Neural cell (in vitro differentiated cells): ENCODE measurements around the gene HHIPL1. TPM values are rescaled to one million over a fixed set of nuclear protein-coding genes. Genes with fewer than 3 reads are reported as not detected.

Experiments used
- H2AFZ ChIP-seq: fragments of 200-600, 300-800 bp; sonication (generic), shearing (Covaris generic); 2 replicates; pipeline ENCODE4 v1.6.0; 2014; ENCODE audit warnings: low read depth, mild to moderate bottlenecking, antibody characterized with exemption, low read length, moderate library complexity
- H3F3A ChIP-seq: fragments of 200-600 bp; shearing (Covaris generic); 2 replicates; pipeline ENCODE4 v1.6.1; 2016; ENCODE audit warnings: mild to moderate bottlenecking, moderate library complexity, mixed read lengths, antibody characterized with exemption, low read length; ENCODE audit not compliant: insufficient read depth, poor library complexity, severe bottlenecking
- H3K27ac ChIP-seq: fragments of 200-600, 300-800 bp; sonication (generic), shearing (Covaris generic); 2 replicates; pipeline ENCODE4 v1.5.1; 2014; ENCODE audit warnings: mild to moderate bottlenecking, low read length, moderate library complexity
- H3K27me3 ChIP-seq: fragments of 300-800, 200-600 bp; sonication (generic), shearing (Covaris generic); 2 replicates; pipeline ENCODE4 v1.6.0; 2014; ENCODE audit warnings: mild to moderate bottlenecking, low read depth, low read length, moderate library complexity; ENCODE audit not compliant: insufficient read depth
- H3K36me3 ChIP-seq: fragments of 300-800, 200-600 bp; sonication (generic), shearing (Covaris generic); 2 replicates; pipeline ENCODE4 v1.5.1; 2014; ENCODE audit warnings: mild to moderate bottlenecking, antibody characterized with exemption, low read length, moderate library complexity; ENCODE audit not compliant: insufficient read depth
- H3K4me2 ChIP-seq: fragments of 300-800, 200-600 bp; sonication (generic), shearing (Covaris generic); 2 replicates; pipeline ENCODE4 v1.6.0; 2014; ENCODE audit warnings: mild to moderate bottlenecking, low read length
- H3K4me3 ChIP-seq: fragments of 300-800, 200-600 bp; sonication (generic), shearing (Covaris generic); 2 replicates; pipeline ENCODE4 v1.5.1; 2014; ENCODE audit warnings: mild to moderate bottlenecking, low read length, moderate library complexity
- H3K79me2 ChIP-seq: fragments of 200-600 bp; shearing (Covaris generic); replicated peaks from 2 replicates; pipeline ENCODE4 v1.6.0; 2014; ENCODE audit warnings: mild to moderate bottlenecking, low read length, moderate library complexity; ENCODE audit not compliant: insufficient read depth
- H3K9ac ChIP-seq: fragments of 300-800, 200-600 bp; sonication (generic), shearing (Covaris generic); 2 replicates; pipeline ENCODE4 v1.6.1; 2016; ENCODE audit warnings: mild to moderate bottlenecking, low read length, mixed read lengths
- H3K9me2 ChIP-seq: fragments of 200-600 bp; shearing (Covaris generic); 2 replicates; pipeline ENCODE4 v1.6.1; 2016; ENCODE audit warnings: mild to moderate bottlenecking, low read length, mixed read lengths; ENCODE audit not compliant: insufficient read depth
- H3K9me3 ChIP-seq: fragments of 200-600, 300-800 bp; sonication (generic), shearing (Covaris generic); 2 replicates; pipeline ENCODE4 v1.6.1; 2016; ENCODE audit warnings: mild to moderate bottlenecking, mixed run types, low read length, moderate library complexity, mixed read lengths
- H4K20me1 ChIP-seq: fragments of 200-600 bp; shearing (Covaris generic); 2 replicates; pipeline ENCODE4 v1.6.1; 2016; ENCODE audit warnings: mild to moderate bottlenecking, mixed run types; ENCODE audit not compliant: insufficient read depth
- CTCF ChIP-seq: fragments of 450-650 bp; IDR thresholded peaks from 2 replicates; pipeline ENCODE4 v1.5.1; 2014; ENCODE audit warnings: antibody characterized with exemption, mild to moderate bottlenecking, moderate library complexity; ENCODE audit not compliant: poor library complexity, severe bottlenecking
- EP300 ChIP-seq: fragments of 450-650 bp; conservative IDR thresholded peaks from 2 replicates; pipeline ENCODE4 v1.6.1; 2014; ENCODE audit warnings: antibody characterized with exemption, mild to moderate bottlenecking, moderate library complexity; ENCODE audit not compliant: poor library complexity, severe bottlenecking
- EZH2 ChIP-seq: fragments of 200-600, 300-800 bp; shearing (Covaris generic), sonication (generic); IDR thresholded peaks from 2 replicates; pipeline ENCODE4 v1.6.1; 2014; ENCODE audit warnings: antibody characterized with exemption, low read length, borderline replicate concordance, mild to moderate bottlenecking; ENCODE audit not compliant: insufficient read depth, poor library complexity, severe bottlenecking
- MXI1 ChIP-seq: fragments of 450-650 bp; conservative IDR thresholded peaks from 2 replicates; pipeline ENCODE4 v1.6.1; 2014; ENCODE audit warnings: antibody characterized with exemption, mild to moderate bottlenecking; ENCODE audit not compliant: poor library complexity, severe bottlenecking
- POLR2AphosphoS5 ChIP-seq: IDR thresholded peaks from 2 replicates; pipeline ENCODE4 v1.6.1; 2012
- RAD21 ChIP-seq: fragments of 450-650 bp; conservative IDR thresholded peaks from 2 replicates; pipeline ENCODE4 v1.6.1; 2014; ENCODE audit warnings: antibody characterized with exemption, mild to moderate bottlenecking, moderate library complexity
- SMC3 ChIP-seq: fragments of 450-650 bp; conservative IDR thresholded peaks from 2 replicates; pipeline ENCODE4 v1.6.1; 2014; ENCODE audit warnings: antibody characterized with exemption, mild to moderate bottlenecking, moderate library complexity; ENCODE audit not compliant: poor library complexity
- TAF1 ChIP-seq: IDR thresholded peaks from 2 replicates; pipeline ENCODE4 v1.6.1; 2012; ENCODE audit warnings: low read depth
- polyA plus RNA-seq: library from polyadenylated mRNA; depleted of rRNA; stranded (reverse); fragments of >200 nt; gene quantifications from 2 replicates; pipeline ENCODE4 v1.2.3, GENCODE V29; 2014
- TF ChIP-seq, protein P1 (sequence below): IDR thresholded peaks from 2 replicates; pipeline ENCODE4 v1.6.1; 2012; ENCODE audit warnings: borderline replicate concordance

Gene HHIPL1
- polyA plus RNA-seq, 1 donor from 2014 or later = 0.47 TPM

GRCh38 chr14:99625476-99625875 is 19.5 kb upstream of the HHIPL1 start:
- H3K27me3 ChIP-seq = no peaks in the 10 kb centered on the region
- no peaks in the 10 kb centered on the region for H3K79me2 ChIP-seq
- H3K27ac ChIP-seq = no peak overlapping the region
- no peak for TF ChIP-seq RAD21
- H3K9me3 ChIP-seq = no peaks in the 10 kb centered on the region
- H2AFZ ChIP-seq = no peak overlapping the region
- no peaks in the 10 kb centered on the region for H3K9me2 ChIP-seq
- H3K4me2 ChIP-seq = no peak overlapping the region
- no peaks in the 10 kb centered on the region for H3F3A ChIP-seq
- no peak overlapping the region for H3K9ac ChIP-seq
- H3K4me3 ChIP-seq = no peak overlapping the region
- H3K36me3 ChIP-seq = no peaks in the 10 kb centered on the region
- H4K20me1 ChIP-seq = no peaks in the 10 kb centered on the region

GRCh38 chr14:99626041-99626648 is 18.8 kb upstream of the HHIPL1 start:
- Histone ChIP-seq H3F3A (no peaks in the 10 kb centered on the region), H3K79me2 (no peaks in the 10 kb centered on the region), H3K36me3 (no peaks in the 10 kb centered on the region), H3K9me2 (no peaks in the 10 kb centered on the region), H3K4me2 (no peak overlapping the region), H3K4me3 (no peak overlapping the region), H2AFZ (no peak overlapping the region), H4K20me1 (no peaks in the 10 kb centered on the region), H3K9me3 (no peaks in the 10 kb centered on the region), H3K27me3 (no peaks in the 10 kb centered on the region), H3K27ac (no peak overlapping the region), H3K9ac (no peak overlapping the region)
- TF ChIP-seq EZH2 (no peak), RAD21 (no peak), TAF1 (no peak), MXI1 (no peak), SMC3 (no peak), POLR2AphosphoS5 (no peak)
- TF ChIP-seq, protein P1, sequence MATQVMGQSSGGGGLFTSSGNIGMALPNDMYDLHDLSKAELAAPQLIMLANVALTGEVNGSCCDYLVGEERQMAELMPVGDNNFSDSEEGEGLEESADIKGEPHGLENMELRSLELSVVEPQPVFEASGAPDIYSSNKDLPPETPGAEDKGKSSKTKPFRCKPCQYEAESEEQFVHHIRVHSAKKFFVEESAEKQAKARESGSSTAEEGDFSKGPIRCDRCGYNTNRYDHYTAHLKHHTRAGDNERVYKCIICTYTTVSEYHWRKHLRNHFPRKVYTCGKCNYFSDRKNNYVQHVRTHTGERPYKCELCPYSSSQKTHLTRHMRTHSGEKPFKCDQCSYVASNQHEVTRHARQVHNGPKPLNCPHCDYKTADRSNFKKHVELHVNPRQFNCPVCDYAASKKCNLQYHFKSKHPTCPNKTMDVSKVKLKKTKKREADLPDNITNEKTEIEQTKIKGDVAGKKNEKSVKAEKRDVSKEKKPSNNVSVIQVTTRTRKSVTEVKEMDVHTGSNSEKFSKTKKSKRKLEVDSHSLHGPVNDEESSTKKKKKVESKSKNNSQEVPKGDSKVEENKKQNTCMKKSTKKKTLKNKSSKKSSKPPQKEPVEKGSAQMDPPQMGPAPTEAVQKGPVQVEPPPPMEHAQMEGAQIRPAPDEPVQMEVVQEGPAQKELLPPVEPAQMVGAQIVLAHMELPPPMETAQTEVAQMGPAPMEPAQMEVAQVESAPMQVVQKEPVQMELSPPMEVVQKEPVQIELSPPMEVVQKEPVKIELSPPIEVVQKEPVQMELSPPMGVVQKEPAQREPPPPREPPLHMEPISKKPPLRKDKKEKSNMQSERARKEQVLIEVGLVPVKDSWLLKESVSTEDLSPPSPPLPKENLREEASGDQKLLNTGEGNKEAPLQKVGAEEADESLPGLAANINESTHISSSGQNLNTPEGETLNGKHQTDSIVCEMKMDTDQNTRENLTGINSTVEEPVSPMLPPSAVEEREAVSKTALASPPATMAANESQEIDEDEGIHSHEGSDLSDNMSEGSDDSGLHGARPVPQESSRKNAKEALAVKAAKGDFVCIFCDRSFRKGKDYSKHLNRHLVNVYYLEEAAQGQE = no peak

- H3K27me3 ChIP-seq = no peaks in the 10 kb centered on the region
- no peaks in the 10 kb centered on the region for H3K9me3 ChIP-seq
- no peak overlapping the region for H3K4me3 ChIP-seq
- H4K20me1 ChIP-seq = no peaks in the 10 kb centered on the region
- H3K9me2 ChIP-seq = no peaks in the 10 kb centered on the region
- H3K36me3 ChIP-seq = no peaks in the 10 kb centered on the region
- H3F3A ChIP-seq = no peaks in the 10 kb centered on the region
- H3K27ac ChIP-seq = no peak overlapping the region
- H3K79me2 ChIP-seq = no peaks in the 10 kb centered on the region
- no peak overlapping the region for H3K9ac ChIP-seq
- H3K4me2 ChIP-seq = no peak overlapping the region
- TF ChIP-seq EZH2 = no peak
- TF ChIP-seq MXI1 = no peak
- TF ChIP-seq SMC3 = no peak
- TF ChIP-seq RAD21 = no peak
- TF ChIP-seq POLR2AphosphoS5 = no peak
- no peak for TF ChIP-seq EP300
- TF ChIP-seq, protein P1 = no peak
- no peak for TF ChIP-seq TAF1
- no peak for TF ChIP-seq CTCF
- no peak overlapping the region for H2AFZ ChIP-seq
Measured at GRCh38 chr14:99627100-99627499, 17.8 kb upstream of the HHIPL1 start.
